LHCN-M2 (cell line): ENCODE data around the gene DDX60. TPM values are rescaled to one million over a fixed set of nuclear protein-coding genes. Genes with fewer than 3 reads are reported as not detected.

ENCODE experiments used
- DNase-seq: peaks from one replicate; pipeline ENCODE4 v3.0.0-alpha.2; 2012; ENCODE audit warnings: low read depth
- total RNA-seq: library from RNA; depleted of rRNA; stranded (reverse); fragments of >200 nt; gene quantifications from 2 replicates; pipeline ENCODE4 v1.2.3, GENCODE V29; 2014; rRNA removed

DDX60 gene
- total RNA-seq, 1 experiment from 2014 or later = 13.7 TPM

GRCh38 chr4:168208957-168209614, 109.5 kb downstream of the DDX60 start:
- DNase-seq = no peak

- DNase-seq = no peak
Measured at GRCh38 chr4:168203233-168203911, 115.2 kb downstream of the DDX60 start.

GRCh38 chr4:168200685-168201084, 117.9 kb downstream of the DDX60 start:
- DNase-seq = peak; percentile 24

GRCh38 chr4:168199260-168199957, 119.1 kb downstream of the DDX60 start:
- DNase-seq = peak; percentile 80

- peak; percentile 25 for DNase-seq
Measured at GRCh38 chr4:168197926-168198325, 120.6 kb downstream of the DDX60 start.

- DNase-seq = no peak
Measured at GRCh38 chr4:168188754-168189153, 129.8 kb downstream of the DDX60 start.

DNA sequence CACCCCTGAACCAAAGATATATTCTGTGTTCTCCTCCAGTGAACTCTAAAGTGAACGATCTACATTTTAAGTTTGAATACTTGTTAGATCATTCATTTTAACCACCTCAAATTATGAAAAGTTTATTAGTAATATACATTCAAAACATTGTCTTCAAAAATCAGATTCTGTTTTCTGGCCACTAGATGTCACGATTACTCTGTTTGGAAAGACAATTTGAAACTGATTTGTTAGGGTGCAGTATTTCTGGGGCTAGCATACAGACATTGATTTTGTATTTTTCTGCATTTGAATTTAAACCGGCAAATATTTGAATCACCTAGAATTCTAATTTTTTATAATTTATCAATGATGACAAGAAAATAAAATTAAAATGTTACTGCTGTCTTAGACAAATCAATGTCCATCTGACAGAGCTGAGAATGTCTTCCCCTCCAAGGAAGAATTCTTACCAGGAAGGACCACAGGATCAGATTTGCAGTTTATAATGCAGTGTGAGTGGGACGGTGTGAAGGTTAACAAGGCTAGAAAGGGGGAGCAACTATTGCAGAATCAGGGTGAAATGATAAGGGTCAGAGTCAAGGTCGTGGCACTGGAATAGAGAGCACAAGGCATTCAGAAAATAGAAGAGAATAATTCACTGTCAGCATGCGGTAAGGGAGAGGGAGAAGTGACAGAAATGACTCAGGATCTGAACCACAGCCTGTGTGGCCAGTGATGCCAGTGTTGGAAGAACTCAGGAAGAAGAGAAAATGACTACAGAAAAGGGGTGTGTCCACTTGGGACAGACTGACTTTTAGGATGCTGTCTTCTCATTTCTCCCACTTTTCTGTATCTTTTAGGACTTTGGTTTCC, 134.6 kb downstream of the DDX60 start:
- DNase-seq = peak; percentile 57

GRCh38 chr4:168177546-168178149, 140.9 kb downstream of the DDX60 start:
- DNase-seq = no peak

- DNase-seq = no peak
Measured at GRCh38 chr4:168174308-168174707, 144.2 kb downstream of the DDX60 start.

- DNase-seq = peak; percentile 46
Measured at GRCh38 chr4:168167714-168168284, 150.8 kb downstream of the DDX60 start.

Other genes with a start within 250 kb of the DDX60 start
- 0.34 TPM in 1 of 2 replicates, not detected in the other for gene ANXA10, start 226.2 kb downstream of the DDX60 start, total RNA-seq
- gene DDX60L, start 161.7 kb upstream of the DDX60 start, total RNA-seq = 27.2 and 41.3 TPM in 2 replicates
- gene PALLD, start 178.3 kb upstream of the DDX60 start, total RNA-seq = 143 and 176 TPM in 2 replicates